Gastroesophageal sphincter (tissue), 3 donors: ENCODE data around the gene PLAAT2.

Experiments
- EP300 ChIP-seq: sonication (generic); formaldehyde crosslinking; IDR thresholded peaks from one replicate; pipeline ENCODE4 v1.6.1; 2017; ENCODE audit warnings: antibody characterized with exemption, mild to moderate bottlenecking
- POLR2A ChIP-seq, 2 donors: fragments of 450-650 bp; IDR thresholded peaks; one replicate each; pipeline ENCODE4 v1.6.1; 2017; ENCODE audit warnings: antibody characterized with exemption in 2 of 2, mild to moderate bottlenecking in 2 of 2, moderate library complexity in 1 of 2
- POLR2AphosphoS5 ChIP-seq: sonication (generic); formaldehyde crosslinking; IDR thresholded peaks from one replicate; pipeline ENCODE4 v1.6.1; 2017; ENCODE audit warnings: antibody characterized with exemption
- TF ChIP-seq, protein P1 (sequence below), 4 experiments: fragments of 200-600 bp in 2 of 4; fragments of 450-650 bp in 2 of 4; sonication (generic) in 1 of 4; IDR thresholded peaks; one replicate each; pipeline ENCODE4 v1.5.1; 2017 to 2019; ENCODE audit warnings: antibody characterized with exemption in 4 of 4, mild to moderate bottlenecking in 2 of 4, moderate library complexity in 2 of 4

DNA sequence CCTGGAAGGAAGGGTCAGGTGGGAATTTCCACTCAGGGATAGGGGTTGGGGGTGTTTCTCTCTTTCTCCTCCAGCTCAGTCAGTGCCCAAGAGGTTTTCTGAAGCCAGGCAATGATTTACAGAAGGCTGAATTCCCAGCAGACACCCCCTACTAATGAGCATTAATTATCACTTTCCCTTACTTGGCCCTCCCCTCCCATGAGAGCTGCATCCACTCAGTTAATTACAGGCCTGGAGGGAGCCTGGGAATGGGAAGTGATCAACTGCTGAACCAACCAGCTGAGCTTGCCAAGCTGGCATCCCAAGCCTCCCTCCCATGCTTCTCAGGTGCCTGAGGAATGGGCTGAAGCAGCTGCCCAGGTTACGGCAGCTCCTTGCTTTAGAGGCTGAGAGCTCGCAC, 56.3 kb downstream of the PLAAT2 start:
- TF ChIP-seq, protein P1, sequence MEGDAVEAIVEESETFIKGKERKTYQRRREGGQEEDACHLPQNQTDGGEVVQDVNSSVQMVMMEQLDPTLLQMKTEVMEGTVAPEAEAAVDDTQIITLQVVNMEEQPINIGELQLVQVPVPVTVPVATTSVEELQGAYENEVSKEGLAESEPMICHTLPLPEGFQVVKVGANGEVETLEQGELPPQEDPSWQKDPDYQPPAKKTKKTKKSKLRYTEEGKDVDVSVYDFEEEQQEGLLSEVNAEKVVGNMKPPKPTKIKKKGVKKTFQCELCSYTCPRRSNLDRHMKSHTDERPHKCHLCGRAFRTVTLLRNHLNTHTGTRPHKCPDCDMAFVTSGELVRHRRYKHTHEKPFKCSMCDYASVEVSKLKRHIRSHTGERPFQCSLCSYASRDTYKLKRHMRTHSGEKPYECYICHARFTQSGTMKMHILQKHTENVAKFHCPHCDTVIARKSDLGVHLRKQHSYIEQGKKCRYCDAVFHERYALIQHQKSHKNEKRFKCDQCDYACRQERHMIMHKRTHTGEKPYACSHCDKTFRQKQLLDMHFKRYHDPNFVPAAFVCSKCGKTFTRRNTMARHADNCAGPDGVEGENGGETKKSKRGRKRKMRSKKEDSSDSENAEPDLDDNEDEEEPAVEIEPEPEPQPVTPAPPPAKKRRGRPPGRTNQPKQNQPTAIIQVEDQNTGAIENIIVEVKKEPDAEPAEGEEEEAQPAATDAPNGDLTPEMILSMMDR (IDR thresholded peaks at IDR 0.05): no peak
- no peak for TF ChIP-seq POLR2A (IDR thresholded peaks at IDR 0.05)
- no peak for TF ChIP-seq EP300
- TF ChIP-seq POLR2AphosphoS5: no peak
